Retinal pigment epithelial cell (primary cell): Measurements from ENCODE around the gene SPTSSA.
A peak's percentile ranks its signal among the peaks of the same experiment; 100 is the strongest.

ENCODE experiments used
- DNase-seq: peaks from one replicate; pipeline ENCODE4 v3.0.0-alpha.2; 2010; ENCODE audit warnings: low read depth
- H3K4me3 ChIP-seq: 2 replicates; pipeline ENCODE4 v1.5.1; 2011; ENCODE audit warnings: mild to moderate bottlenecking, low read length, control low read depth, moderate library complexity
- TF ChIP-seq, protein P1 (sequence below): conservative IDR thresholded peaks from 2 replicates; pipeline ENCODE4 v1.5.1; 2011; ENCODE audit warnings: low read depth, low read length, control low read depth, inconsistent platforms

Gene SPTSSA

DNA sequence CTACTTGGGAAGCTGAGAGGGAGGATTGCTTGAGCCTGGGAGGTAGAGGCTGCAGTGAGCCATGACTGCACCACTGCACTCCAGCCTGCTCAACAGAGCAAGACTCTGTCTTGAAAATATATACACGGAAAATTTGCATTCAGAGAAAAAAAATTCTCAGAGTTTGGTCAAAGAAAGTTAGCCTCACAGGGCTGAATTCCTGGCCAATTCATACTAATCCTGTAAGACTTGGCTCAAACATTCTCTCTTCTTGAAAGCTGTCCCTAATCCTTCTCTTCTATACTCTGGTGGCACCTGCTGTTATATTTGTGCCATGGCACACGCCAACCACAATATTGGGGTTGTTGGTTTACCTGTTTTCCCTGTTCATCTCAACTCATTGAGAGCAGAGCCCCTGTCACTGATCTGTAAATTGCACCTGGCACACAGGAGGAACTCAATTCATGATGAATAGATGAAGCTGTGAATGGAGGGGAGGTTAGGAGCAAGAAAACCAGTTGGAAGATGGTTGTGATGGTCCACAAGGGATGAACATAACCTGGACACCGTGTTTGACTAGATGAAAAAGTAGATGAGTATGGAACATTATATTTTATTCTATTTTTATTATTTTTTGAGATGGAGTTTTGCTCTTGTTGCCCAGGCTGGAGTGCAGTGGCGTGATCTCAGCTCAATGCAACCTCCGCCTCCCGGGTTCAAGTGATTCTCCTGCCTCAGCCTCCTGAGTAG, 36.8 kb upstream of the SPTSSA start:
- DNase-seq, result peak; percentile 61
- TF ChIP-seq, protein P1, sequence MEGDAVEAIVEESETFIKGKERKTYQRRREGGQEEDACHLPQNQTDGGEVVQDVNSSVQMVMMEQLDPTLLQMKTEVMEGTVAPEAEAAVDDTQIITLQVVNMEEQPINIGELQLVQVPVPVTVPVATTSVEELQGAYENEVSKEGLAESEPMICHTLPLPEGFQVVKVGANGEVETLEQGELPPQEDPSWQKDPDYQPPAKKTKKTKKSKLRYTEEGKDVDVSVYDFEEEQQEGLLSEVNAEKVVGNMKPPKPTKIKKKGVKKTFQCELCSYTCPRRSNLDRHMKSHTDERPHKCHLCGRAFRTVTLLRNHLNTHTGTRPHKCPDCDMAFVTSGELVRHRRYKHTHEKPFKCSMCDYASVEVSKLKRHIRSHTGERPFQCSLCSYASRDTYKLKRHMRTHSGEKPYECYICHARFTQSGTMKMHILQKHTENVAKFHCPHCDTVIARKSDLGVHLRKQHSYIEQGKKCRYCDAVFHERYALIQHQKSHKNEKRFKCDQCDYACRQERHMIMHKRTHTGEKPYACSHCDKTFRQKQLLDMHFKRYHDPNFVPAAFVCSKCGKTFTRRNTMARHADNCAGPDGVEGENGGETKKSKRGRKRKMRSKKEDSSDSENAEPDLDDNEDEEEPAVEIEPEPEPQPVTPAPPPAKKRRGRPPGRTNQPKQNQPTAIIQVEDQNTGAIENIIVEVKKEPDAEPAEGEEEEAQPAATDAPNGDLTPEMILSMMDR, result peak; percentile 84
- no peak overlapping the region for H3K4me3 ChIP-seq

- TF ChIP-seq, protein P1, result peak; percentile 27
- peak; percentile 93 for DNase-seq
- no peak overlapping the region for H3K4me3 ChIP-seq
These were observed 34.9 kb upstream of the SPTSSA start for GRCh38 chr14:34496679-34497513.

- TF ChIP-seq, protein P1, result no peak
- H3K4me3 ChIP-seq, result no peak overlapping the region
- no peak for DNase-seq
These were observed 34.1 kb upstream of the SPTSSA start for GRCh38 chr14:34496007-34496678.

DNA sequence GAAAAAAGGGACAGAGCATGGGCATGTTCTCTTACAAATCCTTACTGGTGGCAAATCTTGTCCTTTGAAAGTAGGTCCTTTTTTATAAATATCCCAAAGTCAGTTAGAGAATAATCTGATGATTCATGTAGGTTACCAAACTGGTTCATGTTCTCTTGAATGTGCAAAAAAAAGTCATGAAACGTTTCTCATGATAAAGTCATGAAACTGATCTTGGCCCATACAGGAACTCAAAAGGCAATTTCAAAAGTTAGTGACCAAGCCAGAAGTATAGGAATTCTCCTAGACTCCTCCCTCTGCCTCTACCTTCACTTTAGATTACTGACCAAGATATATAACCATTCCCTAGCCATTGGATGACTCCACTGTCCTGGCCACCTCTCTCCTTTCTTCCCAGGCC, 27.3 kb upstream of the SPTSSA start:
- TF ChIP-seq, protein P1, result no peak
- no peak overlapping the region for H3K4me3 ChIP-seq
- DNase-seq, result no peak

DNA sequence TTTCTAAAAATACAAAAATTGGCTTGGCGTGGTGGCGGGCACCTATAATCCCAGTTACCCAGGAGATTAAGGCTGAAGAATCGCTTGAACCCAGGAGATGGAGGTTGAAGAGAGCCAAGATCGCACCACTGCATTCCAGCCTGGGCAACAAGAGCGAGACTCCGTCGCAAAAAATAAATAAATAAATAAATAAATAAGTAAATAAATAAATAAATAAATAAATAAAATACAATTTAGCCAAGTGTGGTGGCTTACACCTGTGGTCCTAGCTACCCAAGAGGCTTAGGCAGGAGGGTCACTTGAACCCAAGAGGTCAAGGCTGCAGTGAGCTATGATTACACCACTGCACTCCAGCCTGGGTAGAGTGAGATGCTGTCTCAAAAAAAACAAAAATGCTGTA, 26.5 kb upstream of the SPTSSA start:
- no peak for DNase-seq

DNA sequence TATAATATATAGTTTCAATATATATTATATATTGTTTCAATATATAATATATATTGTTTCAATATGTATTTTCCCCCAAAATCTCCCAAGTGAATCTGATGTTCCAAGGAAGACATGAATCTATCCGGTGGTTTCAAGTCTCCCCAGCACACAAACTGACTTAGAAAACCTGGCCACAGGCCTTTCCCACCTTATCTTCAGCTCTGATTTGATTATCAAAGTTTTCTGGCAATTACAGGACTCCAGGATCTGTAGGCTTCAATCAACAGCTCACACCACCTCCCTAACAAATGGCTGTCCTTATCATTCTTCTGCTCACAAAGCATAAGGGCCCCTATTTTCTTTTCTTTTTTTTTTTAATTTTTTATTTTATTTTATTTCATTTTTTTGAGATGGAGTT, 22.7 kb upstream of the SPTSSA start:
- no peak for DNase-seq
- TF ChIP-seq, protein P1, result no peak

More for the DNA sequence above, 26.5 kb upstream of the SPTSSA start:
- TF ChIP-seq, protein P1, result no peak
- H3K4me3 ChIP-seq, result no peak overlapping the region

More for the DNA sequence above, 22.7 kb upstream of the SPTSSA start:
- no peak overlapping the region for H3K4me3 ChIP-seq
